HepG2 (cell line): ENCODE data around the gene NABP2. TPM values are rescaled to one million over a fixed set of nuclear protein-coding genes. Genes with fewer than 3 reads are reported as not detected.

Source experiments
- ARNTL ChIP-seq: sonication (generic); formaldehyde crosslinking; IDR thresholded peaks from 2 replicates; pipeline ENCODE4 v1.4.0; 2020; ENCODE audit warnings: mild to moderate bottlenecking, missing genetic modification reagents
- ATM ChIP-seq: fragments of 450-650 bp; IDR thresholded peaks from 2 replicates; pipeline ENCODE4 v1.7.1; 2017; ENCODE audit warnings: mild to moderate bottlenecking, borderline replicate concordance
- CCAR2 ChIP-seq: fragments of 200-400 bp; formaldehyde crosslinking; optimal IDR thresholded peaks from 2 replicates; pipeline ENCODE3; 2018; ENCODE audit warnings: low read depth, mild to moderate bottlenecking, low read length, moderate library complexity
- GTF2F1 ChIP-seq: fragments of 150-350 bp; IDR thresholded peaks from 2 replicates; pipeline ENCODE4 v1.6.1; 2014; ENCODE audit warnings: low read length
- HMGA1 ChIP-seq: sonication (generic); formaldehyde crosslinking; conservative IDR thresholded peaks from 2 replicates; pipeline ENCODE4 v1.4.0; 2020; ENCODE audit warnings: missing genetic modification reagents
- KLF6 ChIP-seq: IDR thresholded peaks from 2 replicates; pipeline ENCODE4 v1.8.0; 2016; ENCODE audit warnings: missing biosample characterization, missing genetic modification reagents
- NRL ChIP-seq: sonication (generic); formaldehyde crosslinking; IDR thresholded peaks from 2 replicates; pipeline ENCODE4 v1.5.0; 2020; ENCODE audit warnings: missing genetic modification reagents, mild to moderate bottlenecking, moderate library complexity, borderline replicate concordance
- PAWR ChIP-seq: sonication (generic); formaldehyde crosslinking; IDR thresholded peaks from 2 replicates; pipeline ENCODE4 v1.4.0; 2020; ENCODE audit warnings: missing genetic modification reagents, mild to moderate bottlenecking, borderline replicate concordance
- PHF20 ChIP-seq: sonication (generic); formaldehyde crosslinking; IDR thresholded peaks from 2 replicates; pipeline ENCODE4 v1.5.0; 2020; ENCODE audit warnings: mild to moderate bottlenecking, missing genetic modification reagents
- ZFP82 ChIP-seq: sonication (generic); formaldehyde crosslinking; IDR thresholded peaks from 2 replicates; pipeline ENCODE4 v1.5.1; 2020; ENCODE audit warnings: mild to moderate bottlenecking, missing genetic modification reagents, borderline replicate concordance
- ZFP90 ChIP-seq: sonication (generic); formaldehyde crosslinking; IDR thresholded peaks from 2 replicates; pipeline ENCODE4 v1.8.0; 2022; ENCODE audit warnings: missing genetic modification reagents, mild to moderate bottlenecking, inconsistent platforms, borderline replicate concordance
- ZNF138 ChIP-seq: sonication (generic); formaldehyde crosslinking; IDR thresholded peaks from 2 replicates; pipeline ENCODE4 v1.5.0; 2020; ENCODE audit warnings: mild to moderate bottlenecking, low read depth, missing genetic modification reagents
- ZNF431 ChIP-seq: sonication (generic); formaldehyde crosslinking; IDR thresholded peaks from 2 replicates; pipeline ENCODE4 v1.9.0; 2022; ENCODE audit warnings: missing genetic modification reagents, low read depth, mild to moderate bottlenecking, borderline replicate concordance
- ZNF777 ChIP-seq: sonication (generic); formaldehyde crosslinking; IDR thresholded peaks from 2 replicates; pipeline ENCODE4 v1.4.0; 2020; ENCODE audit warnings: missing genetic modification reagents
- ZNF780A ChIP-seq: sonication (generic); formaldehyde crosslinking; IDR thresholded peaks from 2 replicates; pipeline ENCODE4 v1.8.0; 2022; ENCODE audit warnings: mild to moderate bottlenecking, missing genetic modification reagents, moderate library complexity
- ZSCAN31 ChIP-seq: sonication (generic); formaldehyde crosslinking; IDR thresholded peaks from 2 replicates; pipeline ENCODE4 v1.5.0; 2020; ENCODE audit warnings: low read depth, mild to moderate bottlenecking, missing genetic modification reagents
- polyA plus RNA-seq, 8 experiments: library from polyadenylated mRNA; depleted of rRNA in 3 of 8; stranded (reverse) in 7 of 8; unstranded in 1 of 8; fragments of >200 nt; fragmentation: Illumina TruSeq in 4 of 8; extraction: Trizol in 4 of 8; gene quantifications; 2 replicates each; pipeline versions ENCODE4 v1.2.1 to v1.2.3, GENCODE V29; 2011 to 2016; ENCODE audit warnings: low read depth in 4 of 8, missing spikeins in 1 of 8, mixed read lengths in 1 of 8; ENCODE audit not compliant: insufficient read depth in 1 of 8
- total RNA-seq, 5 experiments: library from RNA; depleted of rRNA; stranded (reverse); fragments of >200 nt; fragmentation: Illumina TruSeq; extraction: Trizol; gene quantifications; 2 replicates each; pipeline ENCODE4 v1.2.3, GENCODE V29; 2016; ENCODE audit warnings: low read depth in 1 of 5
- TF ChIP-seq, protein P1 (sequence below): sonication (generic); formaldehyde crosslinking; IDR thresholded peaks from 2 replicates; pipeline ENCODE4 v1.4.0; 2020; ENCODE audit warnings: mild to moderate bottlenecking, missing genetic modification reagents
- TF ChIP-seq, protein P2 (sequence below): IDR thresholded peaks from 2 replicates; pipeline ENCODE4 v1.6.1; 2012; ENCODE audit warnings: inconsistent platforms
- TF ChIP-seq, protein P3 (sequence below): sonication (generic); formaldehyde crosslinking; IDR thresholded peaks from 2 replicates; pipeline ENCODE4 v1.8.1; 2023; ENCODE audit warnings: missing genetic modification reagents, inconsistent platforms, borderline replicate concordance
- TF ChIP-seq, protein P4 (sequence below): sonication (generic); formaldehyde crosslinking; IDR thresholded peaks from 2 replicates; pipeline ENCODE4 v1.8.1; 2023; ENCODE audit warnings: mild to moderate bottlenecking, missing genetic modification reagents, borderline replicate concordance
- TF ChIP-seq, protein P5 (sequence below): sonication (generic); formaldehyde crosslinking; IDR thresholded peaks from 2 replicates; pipeline ENCODE4 v1.8.1; 2023; ENCODE audit warnings: mild to moderate bottlenecking, missing genetic modification reagents
- TF ChIP-seq, protein P6 (sequence below): sonication (generic); formaldehyde crosslinking; IDR thresholded peaks from 2 replicates; pipeline ENCODE4 v1.5.0; 2020; ENCODE audit warnings: mild to moderate bottlenecking, missing genetic modification reagents, moderate library complexity

NABP2 gene
- total and polyA plus RNA-seq, 2 of the 13 experiments (the other 11 are each of a cell fraction or from before 2014, with no cell fraction given) = 33.2 to 35.5 TPM

DNA sequence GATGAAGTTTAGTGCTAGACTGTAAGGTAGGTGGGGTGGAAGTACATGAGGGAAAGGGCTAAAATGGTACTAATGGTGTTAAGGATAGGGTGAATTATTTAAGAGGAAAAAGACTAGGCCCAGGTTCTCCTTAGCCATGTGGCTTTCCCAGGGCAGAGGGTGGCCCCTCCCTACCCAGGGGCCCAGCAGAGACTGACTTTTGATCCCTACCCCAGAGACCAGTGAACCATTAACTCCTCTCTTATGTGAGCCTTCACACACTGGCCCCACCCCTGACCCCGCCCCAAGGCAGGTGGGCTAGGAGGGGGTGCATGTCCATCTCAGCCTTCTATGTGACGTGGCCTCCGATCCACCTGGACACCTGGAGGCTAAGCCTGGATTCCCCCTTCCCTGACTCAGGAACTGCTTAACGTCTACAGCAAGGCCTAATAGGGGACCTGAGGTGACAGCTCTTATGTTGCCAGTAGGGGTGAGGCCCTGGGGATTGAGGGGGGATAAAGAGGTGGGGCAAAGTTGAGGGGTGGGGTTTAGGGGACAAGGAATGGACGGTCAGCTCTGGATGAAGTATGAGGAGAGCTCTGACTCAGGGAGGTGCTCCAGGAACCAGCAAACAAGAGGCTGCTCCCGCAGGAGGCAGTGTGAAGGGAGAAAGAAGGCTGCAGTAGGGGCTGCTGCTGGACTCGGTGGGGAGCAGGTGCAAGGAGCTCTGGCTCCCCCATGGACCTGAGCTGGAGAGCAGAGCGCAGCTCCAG lies 6.5 kb downstream of the NABP2 start (continued):
- peak; percentile 29 for TF ChIP-seq CCAR2
- TF ChIP-seq ZNF777 (CRISPR knock-in tag) = peak; percentile 46; the same call in 1 of the 2 replicates
- no peak for TF ChIP-seq PAWR (CRISPR knock-in tag)
- TF ChIP-seq PHF20 (CRISPR knock-in tag) = peak; percentile 58; the same call in 1 of the 2 replicates
- TF ChIP-seq, protein P1, sequence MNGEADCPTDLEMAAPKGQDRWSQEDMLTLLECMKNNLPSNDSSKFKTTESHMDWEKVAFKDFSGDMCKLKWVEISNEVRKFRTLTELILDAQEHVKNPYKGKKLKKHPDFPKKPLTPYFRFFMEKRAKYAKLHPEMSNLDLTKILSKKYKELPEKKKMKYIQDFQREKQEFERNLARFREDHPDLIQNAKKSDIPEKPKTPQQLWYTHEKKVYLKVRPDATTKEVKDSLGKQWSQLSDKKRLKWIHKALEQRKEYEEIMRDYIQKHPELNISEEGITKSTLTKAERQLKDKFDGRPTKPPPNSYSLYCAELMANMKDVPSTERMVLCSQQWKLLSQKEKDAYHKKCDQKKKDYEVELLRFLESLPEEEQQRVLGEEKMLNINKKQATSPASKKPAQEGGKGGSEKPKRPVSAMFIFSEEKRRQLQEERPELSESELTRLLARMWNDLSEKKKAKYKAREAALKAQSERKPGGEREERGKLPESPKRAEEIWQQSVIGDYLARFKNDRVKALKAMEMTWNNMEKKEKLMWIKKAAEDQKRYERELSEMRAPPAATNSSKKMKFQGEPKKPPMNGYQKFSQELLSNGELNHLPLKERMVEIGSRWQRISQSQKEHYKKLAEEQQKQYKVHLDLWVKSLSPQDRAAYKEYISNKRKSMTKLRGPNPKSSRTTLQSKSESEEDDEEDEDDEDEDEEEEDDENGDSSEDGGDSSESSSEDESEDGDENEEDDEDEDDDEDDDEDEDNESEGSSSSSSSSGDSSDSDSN = peak; percentile 45; the same call in 1 of the 2 replicates
- TF ChIP-seq KLF6 (CRISPR knock-in tag) = no peak
- TF ChIP-seq, protein P2, sequence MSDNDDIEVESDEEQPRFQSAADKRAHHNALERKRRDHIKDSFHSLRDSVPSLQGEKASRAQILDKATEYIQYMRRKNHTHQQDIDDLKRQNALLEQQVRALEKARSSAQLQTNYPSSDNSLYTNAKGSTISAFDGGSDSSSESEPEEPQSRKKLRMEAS = peak; percentile 93
- TF ChIP-seq ZSCAN31 = no peak
- TF ChIP-seq, protein P3, sequence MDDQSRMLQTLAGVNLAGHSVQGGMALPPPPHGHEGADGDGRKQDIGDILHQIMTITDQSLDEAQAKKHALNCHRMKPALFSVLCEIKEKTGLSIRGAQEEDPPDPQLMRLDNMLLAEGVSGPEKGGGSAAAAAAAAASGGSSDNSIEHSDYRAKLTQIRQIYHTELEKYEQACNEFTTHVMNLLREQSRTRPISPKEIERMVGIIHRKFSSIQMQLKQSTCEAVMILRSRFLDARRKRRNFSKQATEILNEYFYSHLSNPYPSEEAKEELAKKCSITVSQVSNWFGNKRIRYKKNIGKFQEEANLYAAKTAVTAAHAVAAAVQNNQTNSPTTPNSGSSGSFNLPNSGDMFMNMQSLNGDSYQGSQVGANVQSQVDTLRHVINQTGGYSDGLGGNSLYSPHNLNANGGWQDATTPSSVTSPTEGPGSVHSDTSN (CRISPR knock-in tag) = no peak
- TF ChIP-seq, protein P4, sequence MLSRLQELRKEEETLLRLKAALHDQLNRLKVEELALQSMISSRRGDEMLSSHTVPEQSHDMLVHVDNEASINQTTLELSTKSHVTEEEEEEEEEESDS = no peak
- TF ChIP-seq GTF2F1 = no peak
- no peak for TF ChIP-seq ZNF138 (CRISPR knock-in tag)
- TF ChIP-seq ATM = no peak
- TF ChIP-seq, protein P5, sequence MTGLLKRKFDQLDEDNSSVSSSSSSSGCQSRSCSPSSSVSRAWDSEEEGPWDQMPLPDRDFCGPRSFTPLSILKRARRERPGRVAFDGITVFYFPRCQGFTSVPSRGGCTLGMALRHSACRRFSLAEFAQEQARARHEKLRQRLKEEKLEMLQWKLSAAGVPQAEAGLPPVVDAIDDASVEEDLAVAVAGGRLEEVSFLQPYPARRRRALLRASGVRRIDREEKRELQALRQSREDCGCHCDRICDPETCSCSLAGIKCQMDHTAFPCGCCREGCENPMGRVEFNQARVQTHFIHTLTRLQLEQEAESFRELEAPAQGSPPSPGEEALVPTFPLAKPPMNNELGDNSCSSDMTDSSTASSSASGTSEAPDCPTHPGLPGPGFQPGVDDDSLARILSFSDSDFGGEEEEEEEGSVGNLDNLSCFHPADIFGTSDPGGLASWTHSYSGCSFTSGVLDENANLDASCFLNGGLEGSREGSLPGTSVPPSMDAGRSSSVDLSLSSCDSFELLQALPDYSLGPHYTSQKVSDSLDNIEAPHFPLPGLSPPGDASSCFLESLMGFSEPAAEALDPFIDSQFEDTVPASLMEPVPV (CRISPR knock-in tag) = no peak; the same call in 1 of the 2 replicates
- peak; percentile 85; the same call in 1 of the 2 replicates for TF ChIP-seq ZNF431 (CRISPR knock-in tag)
- TF ChIP-seq ARNTL (CRISPR knock-in tag) = no peak; the same call in 1 of the 2 replicates
- TF ChIP-seq ZNF780A = no peak
- TF ChIP-seq ZFP82 (CRISPR knock-in tag) = no peak
- TF ChIP-seq ZFP90 = peak; percentile 19
- TF ChIP-seq, protein P6, sequence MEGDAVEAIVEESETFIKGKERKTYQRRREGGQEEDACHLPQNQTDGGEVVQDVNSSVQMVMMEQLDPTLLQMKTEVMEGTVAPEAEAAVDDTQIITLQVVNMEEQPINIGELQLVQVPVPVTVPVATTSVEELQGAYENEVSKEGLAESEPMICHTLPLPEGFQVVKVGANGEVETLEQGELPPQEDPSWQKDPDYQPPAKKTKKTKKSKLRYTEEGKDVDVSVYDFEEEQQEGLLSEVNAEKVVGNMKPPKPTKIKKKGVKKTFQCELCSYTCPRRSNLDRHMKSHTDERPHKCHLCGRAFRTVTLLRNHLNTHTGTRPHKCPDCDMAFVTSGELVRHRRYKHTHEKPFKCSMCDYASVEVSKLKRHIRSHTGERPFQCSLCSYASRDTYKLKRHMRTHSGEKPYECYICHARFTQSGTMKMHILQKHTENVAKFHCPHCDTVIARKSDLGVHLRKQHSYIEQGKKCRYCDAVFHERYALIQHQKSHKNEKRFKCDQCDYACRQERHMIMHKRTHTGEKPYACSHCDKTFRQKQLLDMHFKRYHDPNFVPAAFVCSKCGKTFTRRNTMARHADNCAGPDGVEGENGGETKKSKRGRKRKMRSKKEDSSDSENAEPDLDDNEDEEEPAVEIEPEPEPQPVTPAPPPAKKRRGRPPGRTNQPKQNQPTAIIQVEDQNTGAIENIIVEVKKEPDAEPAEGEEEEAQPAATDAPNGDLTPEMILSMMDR (CRISPR knock-in tag) = no peak
- no peak for TF ChIP-seq HMGA1 (CRISPR knock-in tag)
- no peak for TF ChIP-seq NRL (CRISPR knock-in tag)
